ENCODE data around the gene AP1M1. TPM values are rescaled to one million over a fixed set of nuclear protein-coding genes. Genes with fewer than 3 reads are reported as not detected.
A peak's percentile ranks its signal among the peaks of the same experiment; 100 is the strongest.

The AP1M1 gene
- polyA plus RNA-seq, 3 donors: 103 to 134 (median 133) TPM

DNA sequence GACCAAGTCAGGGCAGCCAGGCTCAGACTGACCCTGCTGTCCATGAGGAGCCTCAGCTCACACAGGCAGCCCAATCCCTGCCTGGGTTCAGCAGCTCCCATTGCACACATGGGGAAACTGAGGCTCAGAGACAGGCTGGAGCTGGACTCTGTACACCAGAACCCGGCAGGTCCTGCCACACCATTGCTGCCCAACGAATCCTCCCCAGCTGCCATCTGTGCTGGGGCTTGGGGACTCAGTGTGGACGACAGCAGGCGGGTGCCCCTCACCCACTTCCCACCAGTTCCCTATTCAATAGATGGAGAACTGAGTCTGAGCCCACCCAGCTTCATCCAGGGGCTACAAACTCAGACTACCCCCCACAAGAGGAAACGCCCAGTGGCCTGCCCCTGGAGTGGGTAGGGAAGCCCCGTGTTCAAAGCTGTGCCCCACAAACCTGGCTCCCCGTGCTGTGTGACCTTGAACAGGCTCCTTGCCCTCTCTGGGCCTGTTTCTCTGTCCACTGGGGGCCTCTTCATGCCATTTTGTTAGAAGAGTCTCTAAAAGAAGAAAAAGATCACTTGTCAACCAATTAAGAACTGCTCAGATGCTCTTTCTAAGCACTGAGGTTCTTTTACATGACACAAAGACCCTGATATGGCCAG, 50.8 kb downstream of the AP1M1 start:
- no peak overlapping the region for H3K9ac ChIP-seq (ENCODE audit: insufficient read depth, low read length, poor library complexity, severe bottlenecking)
- peaks cover 1 to 5% (median 3%) of the 10 kb centered on the region in 3 donors for H3K27me3 Mint-ChIP-seq (ENCODE audit: low read depth in 3 of 3)
- peaks cover 33 to 38% of the 10 kb centered on the region in 2 donors for H3K4me1 ChIP-seq (ENCODE audit: control insufficient read depth in 1 of 2, insufficient read depth in 2 of 2, low read length in 2 of 2)
- intact Hi-C loops (cut with micrococcal nuclease): loop anchor here (2.0 to 5.0 kb wide), 4 partner anchors 39 to 134 kb away; partner anchors contain the start of gene KLF2 (in 1 of the 2)
- peak overlapping the region in 1 of 7 donors; percentile 66 for H3K27ac Mint-ChIP-seq
- no peaks in the 10 kb centered on the region for H3K9me3 ChIP-seq (replicated peaks in 1 of 2; ENCODE audit: control insufficient read depth in 1 of 2, insufficient read depth in 1 of 2, low read length in 2 of 2)
- no peak overlapping the region for H2AFZ ChIP-seq (ENCODE audit: insufficient read depth, low read depth, low read length, poor library complexity, severe bottlenecking)
- no peak overlapping the region for H3K4me3 ChIP-seq (replicated peaks in 1 of 3; ENCODE audit: low read depth in 2 of 3, low read length in 3 of 3)
- H3K4me3 Mint-ChIP-seq: no peak overlapping the region
- no peaks in the 10 kb centered on the region for H3K27me3 ChIP-seq (ENCODE audit: control insufficient read depth in 2 of 2, insufficient read depth in 2 of 2, low read length in 2 of 2)
- H3K4me2 ChIP-seq (replicated peaks; ENCODE audit: extremely low read depth, low read length, poor library complexity, severe bottlenecking): no peak overlapping the region
- no peaks in the 10 kb centered on the region for H4K20me1 ChIP-seq (ENCODE audit: insufficient read depth, low read length)
- H3K79me2 ChIP-seq (ENCODE audit: insufficient read depth, low read length): no peaks in the 10 kb centered on the region
- H3K9me3 Mint-ChIP-seq: peaks cover 0 to 5% (median 0%) of the 10 kb centered on the region in 7 donors
- H3K27ac ChIP-seq (ENCODE audit: low read depth in 1 of 2, low read length in 2 of 2): no peak overlapping the region
- DNase-seq: no peak
- no peaks in the 10 kb centered on the region for H3K36me3 ChIP-seq (replicated peaks in 1 of 2; ENCODE audit: control insufficient read depth in 1 of 2, insufficient read depth in 2 of 2, low read length in 2 of 2)
- TF ChIP-seq, protein P1, sequence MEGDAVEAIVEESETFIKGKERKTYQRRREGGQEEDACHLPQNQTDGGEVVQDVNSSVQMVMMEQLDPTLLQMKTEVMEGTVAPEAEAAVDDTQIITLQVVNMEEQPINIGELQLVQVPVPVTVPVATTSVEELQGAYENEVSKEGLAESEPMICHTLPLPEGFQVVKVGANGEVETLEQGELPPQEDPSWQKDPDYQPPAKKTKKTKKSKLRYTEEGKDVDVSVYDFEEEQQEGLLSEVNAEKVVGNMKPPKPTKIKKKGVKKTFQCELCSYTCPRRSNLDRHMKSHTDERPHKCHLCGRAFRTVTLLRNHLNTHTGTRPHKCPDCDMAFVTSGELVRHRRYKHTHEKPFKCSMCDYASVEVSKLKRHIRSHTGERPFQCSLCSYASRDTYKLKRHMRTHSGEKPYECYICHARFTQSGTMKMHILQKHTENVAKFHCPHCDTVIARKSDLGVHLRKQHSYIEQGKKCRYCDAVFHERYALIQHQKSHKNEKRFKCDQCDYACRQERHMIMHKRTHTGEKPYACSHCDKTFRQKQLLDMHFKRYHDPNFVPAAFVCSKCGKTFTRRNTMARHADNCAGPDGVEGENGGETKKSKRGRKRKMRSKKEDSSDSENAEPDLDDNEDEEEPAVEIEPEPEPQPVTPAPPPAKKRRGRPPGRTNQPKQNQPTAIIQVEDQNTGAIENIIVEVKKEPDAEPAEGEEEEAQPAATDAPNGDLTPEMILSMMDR (IDR thresholded peaks at IDR 0.05): no peak
- WGBS (ENCODE audit: insufficient coverage): 81% methylated on average over 5 of the region's 7 CpGs
- peaks cover 24% of the 10 kb centered on the region for H3K4me1 Mint-ChIP-seq
- H3K36me3 Mint-ChIP-seq: no peaks in the 10 kb centered on the region

DNA sequence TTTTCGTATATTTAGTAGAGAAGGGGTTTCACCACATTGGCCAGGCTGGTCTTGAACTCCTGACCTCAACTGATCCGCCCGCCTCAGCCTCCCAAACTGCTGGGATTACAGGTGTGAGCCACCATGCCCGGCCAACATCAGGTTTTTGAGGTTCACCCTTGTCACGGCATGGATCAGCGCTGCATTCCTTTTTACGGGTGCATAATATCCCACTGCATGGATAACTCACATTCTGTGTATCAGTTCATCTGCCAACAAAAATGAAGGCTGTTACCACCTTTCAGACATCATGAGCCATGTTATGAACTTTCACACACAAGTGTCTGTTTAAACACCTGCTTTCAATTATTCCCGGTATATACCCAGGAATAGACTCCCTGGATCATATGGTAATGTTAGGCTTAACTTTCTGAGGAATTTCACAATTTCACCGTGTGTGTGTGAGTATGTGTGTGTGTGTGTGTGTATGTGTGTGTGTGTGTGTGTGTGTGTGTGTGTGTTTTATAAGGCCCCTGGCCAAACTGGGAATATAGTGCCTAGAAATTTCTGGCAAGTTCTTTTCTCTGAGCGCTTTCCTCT, 52.2 kb downstream of the AP1M1 start:
- Histone ChIP-seq H2AFZ (ENCODE audit: insufficient read depth, low read depth, low read length, poor library complexity, severe bottlenecking) (no peak overlapping the region), H3K27me3 (ENCODE audit: control insufficient read depth in 2 of 2, insufficient read depth in 2 of 2, low read length in 2 of 2) (no peaks in the 10 kb centered on the region), H3K9ac (ENCODE audit: insufficient read depth, low read length, poor library complexity, severe bottlenecking) (no peak overlapping the region), H3K27ac (ENCODE audit: low read depth in 1 of 2, low read length in 2 of 2) (no peak overlapping the region), H3K4me1 (ENCODE audit: control insufficient read depth in 1 of 2, insufficient read depth in 2 of 2, low read length in 2 of 2) (peaks cover 38 to 44% of the 10 kb centered on the region in 2 donors), H3K4me2 (replicated peaks; ENCODE audit: extremely low read depth, low read length, poor library complexity, severe bottlenecking) (no peak overlapping the region), H3K36me3 (replicated peaks in 1 of 2; ENCODE audit: control insufficient read depth in 1 of 2, insufficient read depth in 2 of 2, low read length in 2 of 2) (no peaks in the 10 kb centered on the region), H3K79me2 (ENCODE audit: insufficient read depth, low read length) (no peaks in the 10 kb centered on the region), H4K20me1 (ENCODE audit: insufficient read depth, low read length) (no peaks in the 10 kb centered on the region), H3K9me3 (replicated peaks in 1 of 2; ENCODE audit: control insufficient read depth in 1 of 2, insufficient read depth in 1 of 2, low read length in 2 of 2) (no peaks in the 10 kb centered on the region), H3K4me3 (replicated peaks in 1 of 3; ENCODE audit: low read depth in 2 of 3, low read length in 3 of 3) (no peak overlapping the region)
- Mint-ChIP-seq H3K9me3 (peaks cover 0 to 5% (median 0%) of the 10 kb centered on the region in 7 donors), H3K27me3 (ENCODE audit: low read depth in 3 of 3) (peaks cover 1 to 4% (median 3%) of the 10 kb centered on the region in 3 donors), H3K4me1 (peaks cover 18% of the 10 kb centered on the region), H3K27ac (peak overlapping the region in 2 of 7 donors; percentile 16 to 61), H3K4me3 (no peak overlapping the region), H3K36me3 (peaks cover 0 to under 1% of the 10 kb centered on the region in 2 donors)
- 100% methylated on average over 5 of the region's 10 CpGs for WGBS (ENCODE audit: insufficient coverage)
- TF ChIP-seq, protein P1 (IDR thresholded peaks at IDR 0.05): no peak
- intact Hi-C loops (cut with micrococcal nuclease): loop anchor here (2.0 to 5.0 kb wide), 4 partner anchors 37 to 133 kb away; partner anchors contain the start of gene KLF2 (in 1 of the 2)
- no peak for DNase-seq
